Peyer's patch (tissue), 4 donors: ENCODE results near the gene KNOP1.

ENCODE experiments used
- POLR2A ChIP-seq, 2 donors: fragments of 450-650 bp; IDR thresholded peaks; one replicate each; pipeline ENCODE4 v1.5.1; 2017; ENCODE audit warnings: antibody characterized with exemption in 2 of 2, mild to moderate bottlenecking in 2 of 2, moderate library complexity in 2 of 2
- TF ChIP-seq, protein P1 (sequence below), 6 experiments: fragments of 450-650 bp in 4 of 6; fragments of 200-600 bp in 2 of 6; sonication (generic) in 1 of 6; IDR thresholded peaks; one replicate each; pipeline ENCODE4 v1.5.1; 2017 to 2019; ENCODE audit warnings: antibody characterized with exemption in 6 of 6, mild to moderate bottlenecking in 3 of 6, moderate library complexity in 1 of 6

DNA sequence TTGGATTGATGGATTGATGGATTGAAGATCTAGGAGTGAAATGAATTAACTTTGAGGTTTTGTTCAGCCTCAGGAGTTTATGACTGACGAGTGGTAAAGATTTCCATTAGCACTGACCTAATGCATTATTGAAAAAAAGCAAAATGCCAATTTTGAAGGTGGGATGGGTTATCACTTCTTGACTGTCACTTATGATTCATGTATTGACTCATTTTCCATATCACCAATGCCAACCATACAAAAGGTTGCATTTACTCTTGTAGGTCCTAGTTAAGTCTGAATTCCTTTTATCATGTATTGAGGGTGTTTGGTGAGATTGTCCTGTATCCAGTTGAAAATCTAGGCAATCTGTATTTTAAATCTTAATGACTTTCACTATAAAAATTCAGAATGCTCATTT lies 57.6 kb downstream of the KNOP1 start:
- TF ChIP-seq, protein P1, sequence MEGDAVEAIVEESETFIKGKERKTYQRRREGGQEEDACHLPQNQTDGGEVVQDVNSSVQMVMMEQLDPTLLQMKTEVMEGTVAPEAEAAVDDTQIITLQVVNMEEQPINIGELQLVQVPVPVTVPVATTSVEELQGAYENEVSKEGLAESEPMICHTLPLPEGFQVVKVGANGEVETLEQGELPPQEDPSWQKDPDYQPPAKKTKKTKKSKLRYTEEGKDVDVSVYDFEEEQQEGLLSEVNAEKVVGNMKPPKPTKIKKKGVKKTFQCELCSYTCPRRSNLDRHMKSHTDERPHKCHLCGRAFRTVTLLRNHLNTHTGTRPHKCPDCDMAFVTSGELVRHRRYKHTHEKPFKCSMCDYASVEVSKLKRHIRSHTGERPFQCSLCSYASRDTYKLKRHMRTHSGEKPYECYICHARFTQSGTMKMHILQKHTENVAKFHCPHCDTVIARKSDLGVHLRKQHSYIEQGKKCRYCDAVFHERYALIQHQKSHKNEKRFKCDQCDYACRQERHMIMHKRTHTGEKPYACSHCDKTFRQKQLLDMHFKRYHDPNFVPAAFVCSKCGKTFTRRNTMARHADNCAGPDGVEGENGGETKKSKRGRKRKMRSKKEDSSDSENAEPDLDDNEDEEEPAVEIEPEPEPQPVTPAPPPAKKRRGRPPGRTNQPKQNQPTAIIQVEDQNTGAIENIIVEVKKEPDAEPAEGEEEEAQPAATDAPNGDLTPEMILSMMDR (IDR thresholded peaks at IDR 0.05): no peak
- TF ChIP-seq POLR2A (IDR thresholded peaks at IDR 0.05): no peak
